Thymus (tissue), 11 donors: ENCODE measurements around the gene ULK1. TPM values are rescaled to one million over a fixed set of nuclear protein-coding genes. Genes with fewer than 3 reads are reported as not detected.
A peak's percentile ranks its signal among the peaks of the same experiment; 100 is the strongest.

Experiments used
- DNase-seq, 9 donors: peaks; one replicate each; pipeline ENCODE4 v3.0.0-alpha.2; 2013; ENCODE audit warnings: low spot score in 9 of 9, low read depth in 6 of 9, missing footprints in 1 of 9
- H3K27ac ChIP-seq, 2 donors: one replicate each; pipeline ENCODE4 v1.5.1; 2013; ENCODE audit warnings: control low read depth in 1 of 2, low read depth in 1 of 2, low read length in 1 of 2, mild to moderate bottlenecking in 1 of 2, moderate library complexity in 1 of 2
- H3K27me3 ChIP-seq, 2 donors: one replicate each; pipeline ENCODE4 v1.5.1; 2013; ENCODE audit warnings: low read length in 1 of 2; ENCODE audit not compliant: control insufficient read depth in 2 of 2, insufficient read depth in 1 of 2
- H3K36me3 ChIP-seq, 2 donors: one replicate each; pipeline ENCODE4 v1.5.1; 2013; ENCODE audit warnings: low read length in 1 of 2, mild to moderate bottlenecking in 1 of 2, moderate library complexity in 1 of 2; ENCODE audit not compliant: control insufficient read depth in 2 of 2, insufficient read depth in 2 of 2
- H3K4me1 ChIP-seq, 2 donors: one replicate each; pipeline ENCODE4 v1.5.1; 2013; ENCODE audit warnings: low read length in 2 of 2; ENCODE audit not compliant: control insufficient read depth in 2 of 2, insufficient read depth in 2 of 2
- H3K4me3 ChIP-seq, 2 donors: one replicate each; pipeline ENCODE4 v1.5.1; 2013; ENCODE audit warnings: low read length in 2 of 2, control low read depth in 1 of 2, mild to moderate bottlenecking in 1 of 2
- H3K9me3 ChIP-seq, 2 donors: one replicate each; pipeline ENCODE4 v1.5.1; 2013; ENCODE audit warnings: low read length in 1 of 2, mild to moderate bottlenecking in 1 of 2; ENCODE audit not compliant: control insufficient read depth in 2 of 2, insufficient read depth in 1 of 2
- WGBS: extraction: QIAGEN DNeasy Blood & Tissue Kit; methylation state at CpG from one replicate; pipeline ENCODE4 v1.1.7; 2013; 5-methylcytosine and 5-hydroxymethylcytosine counted together
- polyA plus RNA-seq: library from polyadenylated mRNA; stranded (reverse); fragments of 200-250 nt; gene quantifications from one replicate; pipeline ENCODE4 v1.2.3, GENCODE V29; 2013
- total RNA-seq: library from RNA; stranded (reverse); fragments of 120-200 nt; gene quantifications from one replicate; pipeline ENCODE4 v1.2.4, GENCODE V29; 2013
- donor health status: healthy.

The ULK1 gene
- total and polyA plus RNA-seq, 2 donors: 4.2 to 39.2 TPM

- 2% methylated on average over 12 of the region's 12 CpGs for WGBS
Measured at GRCh38 chr12:131895640-131896079, 1.2 kb downstream of the ULK1 start.

GRCh38 chr12:131896080-131896810 is 1.8 kb downstream of the ULK1 start:
- peaks cover 24 to 34% of the 10 kb centered on the region in 2 donors for H3K4me1 ChIP-seq
- 5% methylated on average over 39 of the region's 39 CpGs for WGBS
- peak in 4 of 9 donors; percentile 47 to 70 (median 50) for DNase-seq
- H3K9me3 ChIP-seq: peaks cover 0 to 2% of the 10 kb centered on the region in 2 donors
- H3K27me3 ChIP-seq: no peaks in the 10 kb centered on the region
- H3K36me3 ChIP-seq: peaks cover 5 to 7% of the 10 kb centered on the region in 2 donors
- peak overlapping the region; percentile 71 to 89 for H3K27ac ChIP-seq
- peak overlapping the region; percentile 73 to 93 for H3K4me3 ChIP-seq

More at GRCh38 chr12:131895640-131896079, 1.2 kb downstream of the ULK1 start:
- H3K36me3 ChIP-seq: peaks cover 5% of the 10 kb centered on the region in 2 donors
- peak in 3 of 9 donors; percentile 21 to 58 (median 29) for DNase-seq
- peak overlapping the region; percentile 71 to 89 for H3K27ac ChIP-seq
- peaks cover 24 to 34% of the 10 kb centered on the region in 2 donors for H3K4me1 ChIP-seq
- peaks cover 0 to 2% of the 10 kb centered on the region in 2 donors for H3K9me3 ChIP-seq
- H3K4me3 ChIP-seq: peak overlapping the region; percentile 73 to 93
- H3K27me3 ChIP-seq: no peaks in the 10 kb centered on the region

- H3K4me3 ChIP-seq: peak overlapping the region; percentile 73 to 93
- H3K27ac ChIP-seq: peak overlapping the region; percentile 67 to 89
- peaks cover 9 to 13% of the 10 kb centered on the region in 2 donors for H3K36me3 ChIP-seq
- no peaks in the 10 kb centered on the region for H3K27me3 ChIP-seq
- peaks cover 0 to 2% of the 10 kb centered on the region in 2 donors for H3K9me3 ChIP-seq
- peaks cover 24 to 34% of the 10 kb centered on the region in 2 donors for H3K4me1 ChIP-seq
- DNase-seq: peak in 3 of 9 donors; percentile 39 to 64 (median 60)
- WGBS: 8% methylated on average over 14 of the region's 14 CpGs
Measured at GRCh38 chr12:131896811-131897270, 2.4 kb downstream of the ULK1 start.

- no peak overlapping the region for H3K27ac ChIP-seq
- H3K4me1 ChIP-seq: peaks cover 24 to 35% of the 10 kb centered on the region in 2 donors
- peaks cover 0 to 2% of the 10 kb centered on the region in 2 donors for H3K9me3 ChIP-seq
- no peak for DNase-seq
- 68% methylated on average over 18 of the region's 18 CpGs for WGBS
- H3K4me3 ChIP-seq: peak overlapping the region in 1 of 2 donors; percentile 93
- peaks cover 11 to 14% of the 10 kb centered on the region in 2 donors for H3K36me3 ChIP-seq
- no peaks in the 10 kb centered on the region for H3K27me3 ChIP-seq
Measured at GRCh38 chr12:131897276-131897675, 2.9 kb downstream of the ULK1 start.

GRCh38 chr12:131897875-131898274 is 3.5 kb downstream of the ULK1 start:
- no peak overlapping the region for H3K27ac ChIP-seq

GRCh38 chr12:131900397-131900796 is 6.0 kb downstream of the ULK1 start:
- H3K27me3 ChIP-seq: no peaks in the 10 kb centered on the region
- H3K4me3 ChIP-seq: no peak overlapping the region
- WGBS: 93% methylated on average over 6 of the region's 6 CpGs
- peaks cover 0 to 1% of the 10 kb centered on the region in 2 donors for H3K9me3 ChIP-seq
- no peak overlapping the region for H3K27ac ChIP-seq
- DNase-seq: no peak
- H3K4me1 ChIP-seq: peaks cover 37 to 63% of the 10 kb centered on the region in 2 donors
- H3K36me3 ChIP-seq: peaks cover 11 to 17% of the 10 kb centered on the region in 2 donors

More at GRCh38 chr12:131897875-131898274, 3.5 kb downstream of the ULK1 start:
- H3K4me3 ChIP-seq: no peak overlapping the region
- WGBS: 72% methylated on average over 9 of the region's 9 CpGs
- peaks cover 11 to 14% of the 10 kb centered on the region in 2 donors for H3K36me3 ChIP-seq
- peak in 2 of 9 donors; percentile 28 to 41 for DNase-seq
- peaks cover 24 to 40% of the 10 kb centered on the region in 2 donors for H3K4me1 ChIP-seq
- peaks cover 0 to 2% of the 10 kb centered on the region in 2 donors for H3K9me3 ChIP-seq
- H3K27me3 ChIP-seq: no peaks in the 10 kb centered on the region

- Histone ChIP-seq H3K9me3 (no peaks in the 10 kb centered on the region), H3K4me1 (peaks cover 28 to 65% of the 10 kb centered on the region in 2 donors), H3K4me3 (no peak overlapping the region), H3K27me3 (no peaks in the 10 kb centered on the region), H3K27ac (no peak overlapping the region), H3K36me3 (peaks cover 13 to 23% of the 10 kb centered on the region in 2 donors)
- WGBS: 93% methylated on average over 30 of the region's 30 CpGs
- DNase-seq: no peak
Measured at GRCh38 chr12:131901431-131902331, 7.3 kb downstream of the ULK1 start.

GRCh38 chr12:131902332-131903241 is 8.2 kb downstream of the ULK1 start:
- Histone ChIP-seq H3K9me3 (no peaks in the 10 kb centered on the region), H3K36me3 (peaks cover 21 to 29% of the 10 kb centered on the region in 2 donors), H3K27ac (no peak overlapping the region), H3K27me3 (no peaks in the 10 kb centered on the region), H3K4me3 (no peak overlapping the region), H3K4me1 (peaks cover 19 to 56% of the 10 kb centered on the region in 2 donors)
- 94% methylated on average over 25 of the region's 25 CpGs for WGBS
- no peak for DNase-seq
